A549 (cell line): ENCODE measurements around the gene SLC37A2. TPM values are rescaled to one million over a fixed set of nuclear protein-coding genes. Genes with fewer than 3 reads are reported as not detected.

Experiments used
- ATAC-seq, 2 experiments: fragments of 200-7000 bp in 1 of 2; fragments of >200 bp in 1 of 2; cut with Nextera tagmentation in 1 of 2; cut with Tn5 transposase in 1 of 2; 3 replicates each; pipeline versions ENCODE4 v1.8.0 to v1.9.1; 2018 to 2020; ENCODE audit warnings: mild to moderate bottlenecking in 1 of 2, moderate library complexity in 1 of 2
- CTCF ChIA-PET: fragments of 300-600 bp; sonication (Branson Sonifier 250); formaldehyde crosslinking; extraction: SDS; loops from one replicate; lab custom pipeline; 2021; ENCODE audit warnings: antibody characterized with exemption, inconsistent platforms; lab: Yijun Ruan, JAX
- POLR2A ChIA-PET: fragments of 350-600 bp; formaldehyde crosslinking; extraction: SDS; loops from one replicate; lab custom pipeline; 2021; ENCODE audit warnings: antibody characterized with exemption, inconsistent platforms; lab: Yijun Ruan, JAX
- DNase-seq, 2 experiments: peaks; one replicate each; pipeline versions ENCODE4 v3.0.0 to v3.0.0-alpha.2; 2011 to 2016; ENCODE audit warnings: low read depth in 1 of 2, low spot score in 1 of 2
- FAIRE-seq: peaks from 2 replicates; lab custom pipeline; 2011; peaks lifted over from hg19 to GRCh38; lab: Jason Lieb, UNC
- H3K27ac ChIP-seq, 2 experiments: fragments of >200 bp; sonication (Bioruptor Twin); formaldehyde crosslinking; 3 replicates each; pipeline ENCODE4 v1.5.1; 2016 to 2017
- H3K4me1 ChIP-seq: fragments of >200 bp; sonication (Bioruptor Twin); formaldehyde crosslinking; 3 replicates; pipeline ENCODE4 v1.6.1; 2016
- H3K4me2 ChIP-seq: fragments of >200 bp; sonication (Bioruptor Twin); formaldehyde crosslinking; 3 replicates; pipeline ENCODE4 v1.6.1; 2016
- H3K4me3 ChIP-seq: fragments of >200 bp; sonication (Bioruptor Twin); formaldehyde crosslinking; 3 replicates; pipeline ENCODE4 v1.5.1; 2016
- H3K9me3 ChIP-seq: fragments of >200 bp; sonication (Bioruptor Twin); formaldehyde crosslinking; 3 replicates; pipeline ENCODE4 v1.6.1; 2016
- ATOH8 ChIP-seq: fragments of 250-450 bp; sonication (Bioruptor Pico); IDR thresholded peaks from 2 replicates; pipeline ENCODE4 v1.5.0; 2020; ENCODE audit warnings: low read depth, mild to moderate bottlenecking, moderate library complexity
- BCL3 ChIP-seq: fragments of >200 bp; sonication (Bioruptor Twin); formaldehyde crosslinking; IDR thresholded peaks from 3 replicates; pipeline ENCODE4 v1.6.1; 2016
- BHLHE40 ChIP-seq: IDR thresholded peaks from 2 replicates; pipeline ENCODE4 v1.6.1; 2012; ENCODE audit warnings: low read depth, low read length, inconsistent platforms
- CBX8 ChIP-seq: fragments of 200-600 bp; sonication (generic); IDR thresholded peaks from 2 replicates; pipeline ENCODE4 v1.6.1; 2016
- CEBPB ChIP-seq, 2 experiments: fragments of >200 bp in 1 of 2; sonication (Bioruptor Twin) in 1 of 2; formaldehyde crosslinking in 1 of 2; IDR thresholded peaks; 2 replicates each; pipeline ENCODE4 v1.6.1; 2012 to 2016
- CHD2 ChIP-seq: fragments of 150-350 bp; IDR thresholded peaks from 2 replicates; pipeline ENCODE4 v1.6.1; 2014; ENCODE audit warnings: low read length; ENCODE audit not compliant: partially characterized antibody
- CHD4 ChIP-seq: fragments of 200-600 bp; sonication (generic); IDR thresholded peaks from 2 replicates; pipeline ENCODE4 v1.6.1; 2016; ENCODE audit warnings: antibody characterized with exemption, mild to moderate bottlenecking, borderline replicate concordance
- EHF ChIP-seq: fragments of 250-450 bp; sonication (Bioruptor Pico); IDR thresholded peaks from 2 replicates; pipeline ENCODE4 v1.5.0; 2020; ENCODE audit warnings: mild to moderate bottlenecking
- EHMT2 ChIP-seq: fragments of 200-600 bp; sonication (generic); IDR thresholded peaks from 2 replicates; pipeline ENCODE4 v1.6.1; 2016; ENCODE audit warnings: antibody characterized with exemption, low read depth, mild to moderate bottlenecking, moderate library complexity
- FOSB ChIP-seq: fragments of 250-450 bp; sonication (Bioruptor Pico); IDR thresholded peaks from 2 replicates; pipeline ENCODE4 v1.5.0; 2020; ENCODE audit warnings: mild to moderate bottlenecking, moderate library complexity
- FOSL2 ChIP-seq, 2 experiments: fragments of 450-650 bp in 1 of 2; fragments of >200 bp in 1 of 2; sonication (Bioruptor Twin) in 1 of 2; formaldehyde crosslinking; IDR thresholded peaks; 2 replicates each; pipeline versions ENCODE4 v1.5.0 to v1.6.1; 2016 to 2020; ENCODE audit warnings: mild to moderate bottlenecking in 1 of 2, moderate library complexity in 1 of 2
- HDAC2 ChIP-seq: fragments of 200-600 bp; sonication (generic); IDR thresholded peaks from 2 replicates; pipeline ENCODE4 v1.6.1; 2016
- HMGXB4 ChIP-seq: fragments of 250-450 bp; sonication (Bioruptor Pico); IDR thresholded peaks from 2 replicates; pipeline ENCODE4 v1.5.0; 2021; ENCODE audit warnings: mild to moderate bottlenecking, moderate library complexity, borderline replicate concordance
- HOXA7 ChIP-seq: fragments of 250-450 bp; sonication (Bioruptor Pico); IDR thresholded peaks from 2 replicates; pipeline ENCODE4 v1.5.0; 2020; ENCODE audit warnings: mild to moderate bottlenecking, moderate library complexity
- HOXB13 ChIP-seq: fragments of 250-450 bp; sonication (Bioruptor Pico); IDR thresholded peaks from 2 replicates; pipeline ENCODE4 v1.5.0; 2020; ENCODE audit warnings: low read depth, mild to moderate bottlenecking, moderate library complexity
- HOXB5 ChIP-seq: fragments of 250-450 bp; sonication (Bioruptor Pico); IDR thresholded peaks from 2 replicates; pipeline ENCODE4 v1.5.0; 2020; ENCODE audit warnings: mild to moderate bottlenecking, moderate library complexity
- JUNB ChIP-seq: fragments of >200 bp; sonication (Bioruptor Twin); formaldehyde crosslinking; IDR thresholded peaks from 2 replicates; pipeline ENCODE4 v1.6.1; 2016
- KDM1A ChIP-seq: fragments of 200-600 bp; sonication (generic); IDR thresholded peaks from 2 replicates; pipeline ENCODE4 v1.6.1; 2016; ENCODE audit warnings: low read depth, mild to moderate bottlenecking
- KDM5A ChIP-seq: fragments of 200-600 bp; sonication (generic); IDR thresholded peaks from 2 replicates; pipeline ENCODE4 v1.6.1; 2016; ENCODE audit warnings: antibody characterized with exemption, mild to moderate bottlenecking
- MAZ ChIP-seq: fragments of 150-350 bp; IDR thresholded peaks from 2 replicates; pipeline ENCODE4 v1.6.1; 2014; ENCODE audit warnings: antibody characterized with exemption, low read depth, low read length, borderline replicate concordance
- MYC ChIP-seq: IDR thresholded peaks from 2 replicates; pipeline ENCODE4 v1.6.1; 2012; ENCODE audit warnings: mild to moderate bottlenecking, inconsistent platforms, low read length, improper control_type of control experiment, borderline replicate concordance
- NFE2L2 ChIP-seq: fragments of 150-350 bp; conservative IDR thresholded peaks from 2 replicates; pipeline ENCODE4 v1.6.1; 2014; ENCODE audit warnings: low read length
- NPAS2 ChIP-seq: fragments of 250-450 bp; sonication (Bioruptor Pico); IDR thresholded peaks from 2 replicates; pipeline ENCODE4 v1.8.0; 2022; ENCODE audit warnings: mild to moderate bottlenecking, moderate library complexity, borderline replicate concordance
- PBX3 ChIP-seq: IDR thresholded peaks from 2 replicates; pipeline ENCODE4 v1.6.1; 2012
- RARB ChIP-seq: fragments of 250-450 bp; sonication (Bioruptor Pico); IDR thresholded peaks from 2 replicates; pipeline ENCODE4 v1.8.0; 2021; ENCODE audit warnings: mild to moderate bottlenecking, moderate library complexity
- RFX5 ChIP-seq: fragments of 450-650 bp; IDR thresholded peaks from 2 replicates; pipeline ENCODE4 v1.7.1; 2014; ENCODE audit warnings: antibody characterized with exemption, mild to moderate bottlenecking, moderate library complexity
- RNF2 ChIP-seq: fragments of 200-600 bp; sonication (generic); IDR thresholded peaks from 2 replicates; pipeline ENCODE4 v1.6.1; 2016; ENCODE audit warnings: low read depth, mild to moderate bottlenecking, antibody characterized with exemption, moderate library complexity, borderline replicate concordance
- TFCP2L1 ChIP-seq: fragments of 250-450 bp; sonication (Bioruptor Pico); IDR thresholded peaks from 2 replicates; pipeline ENCODE4 v1.5.0; 2021; ENCODE audit warnings: mild to moderate bottlenecking
- TP53 ChIP-seq: fragments of 250-450 bp; sonication (Bioruptor Pico); IDR thresholded peaks from 2 replicates; pipeline ENCODE4 v1.5.0; 2021; ENCODE audit warnings: mild to moderate bottlenecking, moderate library complexity
- ZFP36 ChIP-seq: fragments of 450-650 bp; IDR thresholded peaks from 2 replicates; pipeline ENCODE4 v1.6.1; 2014; ENCODE audit warnings: borderline replicate concordance; ENCODE audit not compliant: partially characterized antibody
- ZNF302 ChIP-seq: fragments of 250-450 bp; sonication (Bioruptor Pico); IDR thresholded peaks from 2 replicates; pipeline ENCODE4 v1.9.0; 2021; ENCODE audit warnings: inconsistent platforms, mild to moderate bottlenecking, moderate library complexity
- WGBS: methylation state at CpG from one replicate; pipeline ENCODE4 v1.1.6; 2017; ENCODE audit errors: missing lambda C conversion rate; 5-methylcytosine and 5-hydroxymethylcytosine counted together
- polyA plus RNA-seq, 4 experiments: library from polyadenylated mRNA; depleted of rRNA in 3 of 4; stranded (reverse); fragments of >200 nt; fragmentation: RNase III in 1 of 4; extraction: RNeasy Plus Mini Kit Qiagen cat#74134 plus additional on column Dnase treatment in 1 of 4; gene quantifications; 2 replicates in 3 of 4; 3 replicates in 1 of 4; pipeline ENCODE4 v1.2.3, GENCODE V29; 2011 to 2017

Gene SLC37A2
- polyA plus RNA-seq, 2 of the 4 experiments (the other 2 are of a cell fraction), result 0.13 to 0.14 TPM

- ATAC-seq (no peak), FAIRE-seq (no peak), DNase-seq (no peak)
- Histone ChIP-seq H3K4me3 (no peak overlapping the region), H3K9me3 (no peaks in the 10 kb centered on the region), H3K27ac (no peak overlapping the region), H3K4me2 (no peak overlapping the region), H3K4me1 (peaks cover 12% of the 10 kb centered on the region)
- TF ChIP-seq CEBPB (IDR thresholded peaks at IDR 0.05) (no peak), BHLHE40 (no peak), ZNF302 (no peak), CHD4 (no peak), PBX3 (no peak), RFX5 (no peak), CBX8 (no peak), HDAC2 (no peak), KDM1A (no peak), NPAS2 (CRISPR knock-in tag) (no peak), KDM5A (no peak), RNF2 (no peak), HOXB5 (no peak), HMGXB4 (no peak), HOXB13 (CRISPR knock-in tag) (no peak), NFE2L2 (no peak), EHMT2 (no peak), EHF (no peak), MAZ (no peak)
- ChIA-PET POLR2A (no interaction called here), CTCF (no interaction called here)
- WGBS, result 70% methylated on average over 4 of the region's 4 CpGs
These were observed 5.3 kb downstream of the SLC37A2 start for GRCh38 chr11:125068368-125068767.

- FAIRE-seq (no peak), ATAC-seq (no peak), DNase-seq (no peak)
- H3K9me3 ChIP-seq, result no peaks in the 10 kb centered on the region
- H3K27ac ChIP-seq, result no peak overlapping the region
- H3K4me3 ChIP-seq, result no peak overlapping the region
- CTCF ChIA-PET, result no interaction called here
- H3K4me1 ChIP-seq, result peaks cover 12% of the 10 kb centered on the region
- POLR2A ChIA-PET, result no interaction called here
- H3K4me2 ChIP-seq, result no peak overlapping the region
- WGBS, result 62% methylated on average over 4 of the region's 4 CpGs
- TF ChIP-seq TFCP2L1 (no peak), ATOH8 (CRISPR knock-in tag) (no peak), RNF2 (no peak), RARB (CRISPR knock-in tag) (no peak), JUNB (no peak), MYC (no peak), PBX3 (no peak), TP53 (CRISPR knock-in tag) (no peak), FOSB (CRISPR knock-in tag) (no peak), FOSL2 (IDR thresholded peaks at IDR 0.05) (no peak), FOSL2 (CRISPR knock-in tag; IDR thresholded peaks at IDR 0.05) (no peak), BCL3 (no peak), HOXA7 (CRISPR knock-in tag) (no peak), ZFP36 (no peak), CHD2 (no peak)
These were observed 5.9 kb downstream of the SLC37A2 start for GRCh38 chr11:125069008-125069407.
